Measurements from ENCODE around the gene RRAS. TPM values are rescaled to one million over a fixed set of nuclear protein-coding genes. Genes with fewer than 3 reads are reported as not detected.

Gene RRAS
- total and polyA plus RNA-seq, 3 donors from 2014 or later: 39.3 to 69.2 (median 41.5) TPM

GRCh38 chr19:49616945-49617344, 23.0 kb downstream of the RRAS start:
- DNase-seq: no peak
- Histone ChIP-seq H3K4me3 (no peak overlapping the region), H3K27me3 (no peaks in the 10 kb centered on the region), H3K9me3 (no peaks in the 10 kb centered on the region), H3K4me1 (no peaks in the 10 kb centered on the region), H3K36me3 (ENCODE audit: low read depth, missing control alignments) (no peaks in the 10 kb centered on the region), H3K27ac (no peak overlapping the region)
- 95 to 97% methylated on average over 7 of the region's 7 CpGs for WGBS, 2 donors
- TF ChIP-seq CTCF (IDR thresholded peaks at IDR 0.05) (no peak), POLR2A (IDR thresholded peaks at IDR 0.05) (no peak)
- intact Hi-C loops (cut with DNase I; ENCODE audit: low total_unique reads): no loop called here

DNA sequence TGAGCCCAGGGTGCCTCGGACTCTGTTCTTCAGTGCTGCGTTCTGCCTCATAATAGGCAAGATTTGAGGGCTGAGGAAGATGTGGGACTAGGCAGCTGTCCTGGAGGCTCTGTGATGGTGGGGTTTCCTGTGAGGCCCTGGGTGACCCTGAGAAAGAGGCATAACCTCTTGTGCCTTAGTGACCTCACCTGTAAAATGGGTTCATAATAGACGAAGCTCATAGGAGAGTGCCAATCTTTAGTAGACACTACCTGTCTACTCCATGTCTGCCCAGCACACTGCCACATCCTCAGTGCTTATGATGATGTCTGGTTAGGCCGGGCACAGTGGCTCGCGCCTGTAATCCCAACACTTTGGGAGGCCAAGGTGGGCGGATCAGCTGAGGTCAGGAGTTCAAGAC, 23.4 kb downstream of the RRAS start:
- Histone ChIP-seq H3K4me1 (no peaks in the 10 kb centered on the region), H3K9me3 (no peaks in the 10 kb centered on the region), H3K27ac (no peak overlapping the region), H3K27me3 (no peaks in the 10 kb centered on the region), H3K4me3 (no peak overlapping the region), H3K36me3 (ENCODE audit: low read depth, missing control alignments) (no peaks in the 10 kb centered on the region)
- no peak for TF ChIP-seq CTCF (IDR thresholded peaks at IDR 0.05)
- no peak for TF ChIP-seq POLR2A (IDR thresholded peaks at IDR 0.05)
- WGBS, 2 donors: 94 to 96% methylated on average over 7 of the region's 7 CpGs
- DNase-seq: no peak
- intact Hi-C loops (cut with DNase I; ENCODE audit: low total_unique reads): no loop called here

DNA sequence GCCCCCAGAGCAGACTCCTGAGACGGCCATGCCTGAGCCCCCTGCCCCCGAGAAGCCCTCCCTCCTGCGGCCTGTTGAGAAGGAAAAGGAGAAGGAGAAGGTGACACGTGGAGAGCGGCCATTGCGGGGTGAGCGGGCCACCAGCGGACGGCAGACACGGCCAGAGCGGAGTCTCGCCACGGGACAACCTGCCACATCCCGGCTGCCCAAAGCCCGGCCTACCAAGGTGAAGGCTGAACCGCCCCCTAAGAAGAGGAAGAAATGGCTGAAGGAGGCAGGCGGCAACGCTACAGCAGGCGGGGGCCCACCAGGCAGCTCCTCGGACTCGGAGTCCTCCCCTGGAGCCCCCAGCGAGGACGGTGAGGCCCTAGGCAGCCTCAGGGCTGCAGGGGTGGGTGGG, 24.1 kb downstream of the RRAS start:
- Histone ChIP-seq H3K4me3 (no peak overlapping the region), H3K9me3 (no peaks in the 10 kb centered on the region), H3K36me3 (ENCODE audit: low read depth, missing control alignments) (no peaks in the 10 kb centered on the region), H3K27me3 (no peaks in the 10 kb centered on the region), H3K27ac (no peak overlapping the region), H3K4me1 (no peaks in the 10 kb centered on the region)
- intact Hi-C loops (cut with DNase I; ENCODE audit: low total_unique reads): no loop called here
- no peak for DNase-seq
- 94 to 97% methylated on average over 22 to 23 of the region's 23 CpGs for WGBS, 2 donors
- TF ChIP-seq CTCF (IDR thresholded peaks at IDR 0.05) (no peak), POLR2A (IDR thresholded peaks at IDR 0.05) (no peak)

DNA sequence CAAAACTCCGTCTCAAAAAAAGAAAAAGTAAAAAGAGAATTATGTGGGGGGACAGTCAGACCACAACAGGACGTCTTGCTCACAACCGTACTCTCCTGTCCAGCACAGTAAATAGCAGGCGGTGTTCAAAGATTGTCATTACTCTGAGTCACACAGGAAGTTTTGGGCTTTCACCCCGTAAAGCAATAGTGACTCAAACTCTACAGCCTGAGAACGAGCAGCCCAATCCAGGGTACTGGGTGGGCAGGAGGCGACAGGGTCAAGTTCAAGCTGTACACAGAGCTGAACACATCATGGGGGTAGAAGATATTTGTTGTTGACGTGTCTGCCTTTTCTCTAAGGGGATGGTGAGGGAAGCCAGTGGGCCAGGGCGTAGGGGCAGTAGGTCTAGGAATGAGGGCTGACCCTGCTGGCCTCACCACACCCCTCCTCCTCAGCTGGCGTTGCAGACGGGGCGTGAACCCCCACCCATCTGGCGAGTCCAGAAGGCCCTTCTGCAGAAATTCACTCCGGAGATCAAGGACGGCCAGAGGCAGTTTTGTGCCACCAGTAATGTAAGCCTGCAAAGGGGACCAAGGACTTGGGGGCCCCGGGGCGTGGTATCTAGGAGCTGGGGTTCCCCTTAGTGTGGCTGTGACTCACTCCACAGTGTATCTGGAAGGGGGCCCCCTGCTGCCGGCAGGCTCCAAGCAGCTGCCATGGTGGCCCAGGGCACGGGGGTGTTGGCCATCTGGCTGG, 25.7 kb downstream of the RRAS start:
- Histone ChIP-seq H3K27ac (no peak overlapping the region), H3K4me3 (no peak overlapping the region), H3K4me1 (no peaks in the 10 kb centered on the region), H3K27me3 (no peaks in the 10 kb centered on the region), H3K36me3 (ENCODE audit: low read depth, missing control alignments) (no peaks in the 10 kb centered on the region), H3K9me3 (no peaks in the 10 kb centered on the region)
- no peak for DNase-seq
- intact Hi-C loops (cut with DNase I; ENCODE audit: low total_unique reads): no loop called here
- TF ChIP-seq POLR2A (IDR thresholded peaks at IDR 0.05): no peak
- no peak for TF ChIP-seq CTCF (IDR thresholded peaks at IDR 0.05)
- 80 to 83% methylated on average over 14 to 19 of the region's 19 CpGs for WGBS, 2 donors

DNA sequence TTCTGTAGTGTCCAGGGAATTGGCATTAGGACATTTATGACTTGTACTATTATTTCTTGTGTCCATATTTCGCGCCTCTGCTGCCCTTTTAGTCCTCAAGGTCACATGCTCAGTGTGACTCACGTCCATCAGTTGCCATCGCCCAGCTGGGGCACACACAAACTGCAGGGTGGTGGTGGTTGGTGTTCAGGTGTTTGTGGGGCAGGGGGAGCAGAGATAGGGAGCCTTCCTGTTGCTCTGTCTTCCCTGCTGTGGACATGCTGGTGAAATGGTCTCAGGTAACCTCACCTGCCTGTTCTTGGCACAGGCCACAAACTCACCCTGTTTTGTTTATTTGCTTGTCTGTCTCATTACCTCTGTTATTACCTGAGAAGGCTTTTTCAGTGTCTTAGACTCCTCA, 26.6 kb downstream of the RRAS start:
- no peak for DNase-seq
- TF ChIP-seq POLR2A (IDR thresholded peaks at IDR 0.05) (no peak), CTCF (IDR thresholded peaks at IDR 0.05) (no peak)
- WGBS, 2 donors: 60 to 63% methylated on average over 4 of the region's 4 CpGs
- Histone ChIP-seq H3K27ac (no peak overlapping the region), H3K9me3 (no peaks in the 10 kb centered on the region), H3K27me3 (no peaks in the 10 kb centered on the region), H3K4me1 (no peaks in the 10 kb centered on the region), H3K4me3 (no peak overlapping the region), H3K36me3 (ENCODE audit: low read depth, missing control alignments) (no peaks in the 10 kb centered on the region)
- intact Hi-C loops (cut with DNase I; ENCODE audit: low total_unique reads): no loop called here
